Prostate gland (tissue), 2 donors: ENCODE data around the gene ITGB8.

Source experiments
- CTCF ChIP-seq, 4 experiments: fragments of 200-600 bp in 2 of 4; fragments of 450-650 bp in 2 of 4; sonication (generic) in 2 of 4; IDR thresholded peaks; 1 replicate in 3 of 4; 2 replicates in 1 of 4; pipeline ENCODE4 v1.5.1; 2016 to 2019; ENCODE audit warnings: antibody characterized with exemption in 4 of 4, mild to moderate bottlenecking in 2 of 4, moderate library complexity in 2 of 4
- POLR2A ChIP-seq: fragments of 450-650 bp; IDR thresholded peaks from one replicate; pipeline ENCODE4 v1.6.1; 2016; ENCODE audit warnings: antibody characterized with exemption, mild to moderate bottlenecking
- POLR2AphosphoS5 ChIP-seq: sonication (generic); formaldehyde crosslinking; IDR thresholded peaks from one replicate; pipeline ENCODE4 v1.6.1; 2017; ENCODE audit warnings: antibody characterized with exemption

DNA sequence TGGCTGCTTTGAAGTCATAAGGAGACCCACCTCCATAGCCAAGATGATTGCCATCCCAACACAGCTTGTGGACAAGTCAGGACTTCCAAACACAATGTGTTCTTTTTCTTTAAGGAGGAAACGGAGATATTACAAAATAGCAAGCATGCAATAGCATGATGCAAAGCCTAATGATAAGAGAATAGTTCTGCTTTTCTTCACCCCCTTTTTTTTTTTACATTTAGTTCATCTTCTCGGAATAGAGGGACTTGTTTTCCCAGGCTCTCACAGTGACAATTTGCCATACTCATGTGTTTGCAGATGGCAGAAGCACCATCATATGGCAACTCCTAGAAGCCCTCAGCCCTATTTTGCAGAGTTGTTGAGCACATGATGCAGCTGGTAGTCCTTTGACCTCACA lies 119.8 kb downstream of the ITGB8 start:
- TF ChIP-seq CTCF (IDR thresholded peaks at IDR 0.05) (no peak), POLR2A (no peak), POLR2AphosphoS5 (no peak)
